GM21360 (cell line): ENCODE data around the gene PPRC1.

Experiments
- ATAC-seq: cut with Tn5 transposase; IDR thresholded peaks from one replicate; pipeline ENCODE4 v1.9.1; 2021; ENCODE audit warnings: mild to moderate bottlenecking, moderate library complexity; ENCODE audit not compliant: unreplicated experiment

The PPRC1 gene

DNA sequence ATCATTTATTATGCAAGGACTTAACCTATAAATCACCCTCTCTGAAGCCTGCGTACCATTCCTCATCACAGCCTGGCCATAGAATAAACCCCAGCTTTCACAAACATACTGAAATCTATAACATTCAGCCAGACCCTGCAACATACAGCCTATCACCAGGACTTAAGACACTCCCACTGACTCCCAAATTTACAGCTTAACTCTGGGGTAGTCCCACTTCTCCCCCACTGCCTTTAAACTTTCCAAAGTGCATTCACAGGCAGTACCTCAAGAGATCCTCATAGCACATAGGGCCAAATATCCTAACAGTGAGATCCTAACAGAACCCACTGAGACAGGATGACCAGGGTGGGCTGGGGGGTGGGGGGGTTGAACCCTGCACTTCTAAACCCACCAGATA lies 16.2 kb upstream of the PPRC1 start:
- ATAC-seq, result no peak

DNA sequence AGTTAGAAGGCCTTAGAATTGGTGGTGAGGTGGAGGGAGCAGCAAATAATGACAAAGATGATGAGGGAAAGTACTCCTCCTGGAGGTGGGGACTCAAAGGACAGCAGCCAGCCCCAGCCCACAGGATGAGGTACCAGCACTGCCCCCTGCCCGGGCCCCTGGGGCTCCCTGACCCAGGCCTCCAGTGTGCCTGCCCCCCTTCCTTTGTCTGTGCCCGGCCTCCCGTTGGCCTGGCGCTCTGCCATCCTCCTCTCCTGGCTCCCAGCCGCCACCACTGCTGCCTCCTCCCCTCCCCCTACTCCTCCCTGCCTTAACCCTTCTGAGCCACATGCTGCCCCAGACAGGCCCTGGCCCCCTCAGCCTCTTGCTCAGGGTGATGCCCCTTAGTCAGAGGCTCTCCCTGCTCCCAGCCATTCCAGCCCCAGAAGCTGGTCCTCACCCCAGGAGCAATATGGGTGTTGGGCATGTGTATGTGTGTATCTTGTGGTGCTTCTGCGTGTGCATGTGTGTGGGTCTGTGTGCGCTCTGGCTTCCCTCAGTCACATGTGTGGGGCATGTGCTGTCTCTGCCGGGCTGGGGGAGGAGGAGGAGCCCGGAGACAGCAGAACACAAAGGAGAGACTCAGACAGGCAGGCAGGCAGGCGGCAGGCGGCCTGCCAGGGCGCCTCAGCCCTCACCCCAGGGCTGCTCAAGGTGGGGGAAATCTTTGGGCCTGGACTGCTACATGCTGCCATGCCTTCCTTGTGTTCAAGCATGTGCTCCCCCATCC lies 15.3 kb upstream of the PPRC1 start:
- no peak for ATAC-seq

DNA sequence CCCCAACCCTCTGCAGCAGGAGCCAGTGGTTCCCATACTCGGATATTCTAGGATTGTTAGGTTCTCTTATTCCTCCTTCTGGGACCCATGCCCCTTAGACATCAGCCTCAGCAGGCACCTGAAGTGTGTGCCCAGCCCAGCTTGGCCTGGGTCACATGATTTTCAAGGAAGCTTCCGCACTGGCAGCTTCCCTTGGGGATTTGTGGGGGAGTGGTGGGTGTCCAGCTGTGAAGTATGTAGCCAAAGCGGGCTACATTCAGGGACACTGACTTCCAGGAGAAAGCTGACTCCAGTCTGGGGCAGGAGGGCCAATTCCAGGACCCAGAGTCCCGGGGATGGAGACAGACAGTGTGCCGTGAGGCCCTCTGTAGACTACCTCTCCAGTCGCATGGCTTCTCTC lies 14.0 kb upstream of the PPRC1 start:
- ATAC-seq, result no peak

- ATAC-seq, result no peak
Observed at GRCh38 chr10:102119417-102120141, 13.3 kb upstream of the PPRC1 start.

- peak; percentile 54 for ATAC-seq
Observed at GRCh38 chr10:102120142-102120990, 12.5 kb upstream of the PPRC1 start, which contains the start of gene LDB1. Gene LDB1 (minus strand): TSS chr10:102120368. CDS start chr10:102120110, 258 bp downstream.

- no peak for ATAC-seq
Observed at GRCh38 chr10:102120991-102121738, 11.7 kb upstream of the PPRC1 start.

DNA sequence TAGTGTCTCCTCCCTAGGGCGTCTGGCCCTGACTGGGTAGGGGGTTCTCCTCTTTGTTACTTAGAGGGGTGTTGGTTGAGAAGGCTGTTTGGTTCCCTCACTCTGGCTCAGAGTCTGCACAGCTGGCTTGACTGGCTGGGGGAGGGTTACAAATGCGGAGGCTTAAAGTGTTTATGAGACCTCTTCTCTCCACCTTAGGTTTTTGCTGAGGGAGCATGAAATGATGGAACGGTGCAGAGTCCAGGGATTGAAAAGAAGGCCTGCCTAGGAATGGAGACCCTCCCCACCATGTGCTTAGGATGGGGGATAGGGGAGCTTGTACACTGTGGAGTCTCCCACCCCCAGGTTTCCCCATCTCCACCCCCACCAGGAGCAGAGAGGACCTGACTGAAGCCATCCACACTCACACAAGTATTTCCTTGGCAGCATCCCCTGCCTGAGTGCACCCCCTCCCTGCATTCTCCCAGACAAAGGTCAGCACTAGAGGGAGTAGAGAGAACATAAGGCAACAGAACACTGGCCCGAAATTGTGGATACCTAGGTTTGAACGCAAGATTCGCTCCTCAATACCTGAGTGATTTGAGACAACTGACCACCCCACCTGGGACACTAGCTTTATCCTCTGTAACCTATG lies 11.0 kb upstream of the PPRC1 start:
- ATAC-seq, result no peak

DNA sequence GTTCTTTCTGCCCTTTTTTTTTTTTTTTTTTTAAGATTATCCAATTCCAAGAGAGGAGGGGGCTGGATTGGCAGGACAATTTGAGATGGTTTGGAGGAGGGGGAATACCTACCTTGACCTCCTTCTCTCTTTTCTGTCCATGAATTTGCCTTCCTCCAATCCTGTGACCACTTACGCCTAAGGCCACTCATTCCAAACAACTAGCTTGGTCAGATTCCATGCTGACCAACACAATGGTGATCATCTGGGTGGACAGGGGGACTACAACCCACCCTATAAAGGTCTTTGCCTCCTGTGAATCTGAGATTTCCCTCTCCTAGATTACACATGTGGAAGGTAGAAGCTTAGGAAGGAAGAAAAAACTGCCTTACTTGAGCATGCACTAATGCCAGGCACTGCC lies 10.4 kb upstream of the PPRC1 start:
- ATAC-seq, result no peak

GRCh38 chr10:102123223-102123622 lies 9.6 kb upstream of the PPRC1 start:
- ATAC-seq, result no peak

GRCh38 chr10:102131286-102132170 lies 1.3 kb upstream of the PPRC1 start:
- ATAC-seq, result no peak

DNA sequence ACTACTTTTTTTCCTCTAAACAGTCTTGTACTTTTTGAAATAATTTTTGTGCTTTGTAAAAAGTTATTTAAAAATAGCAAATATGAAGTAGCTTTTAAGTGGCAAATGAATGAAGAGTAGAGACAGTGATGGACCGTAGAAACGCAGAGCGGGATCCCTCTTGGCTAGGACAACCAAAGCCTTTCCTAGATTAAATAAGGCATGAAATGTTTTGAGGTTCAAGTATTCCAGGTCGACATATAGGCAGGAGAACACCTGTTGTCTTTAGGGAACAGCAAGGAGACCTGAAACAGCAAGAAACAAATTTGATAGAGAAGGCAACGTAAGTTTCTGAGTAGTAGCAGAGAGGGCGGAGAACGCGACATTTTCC lies 662 bp upstream of the PPRC1 start:
- ATAC-seq, result no peak

GRCh38 chr10:102133373-102134195 lies 744 bp downstream of the PPRC1 start:
- peak; percentile 12 for ATAC-seq

- ATAC-seq, result no peak
Observed at GRCh38 chr10:102134416-102134815, 1.6 kb downstream of the PPRC1 start.

- ATAC-seq, result no peak
Observed at GRCh38 chr10:102135956-102136526, 3.2 kb downstream of the PPRC1 start.

- ATAC-seq, result no peak
Observed at GRCh38 chr10:102139281-102140110, 6.7 kb downstream of the PPRC1 start.

GRCh38 chr10:102140218-102140617 lies 7.4 kb downstream of the PPRC1 start:
- ATAC-seq, result no peak

DNA sequence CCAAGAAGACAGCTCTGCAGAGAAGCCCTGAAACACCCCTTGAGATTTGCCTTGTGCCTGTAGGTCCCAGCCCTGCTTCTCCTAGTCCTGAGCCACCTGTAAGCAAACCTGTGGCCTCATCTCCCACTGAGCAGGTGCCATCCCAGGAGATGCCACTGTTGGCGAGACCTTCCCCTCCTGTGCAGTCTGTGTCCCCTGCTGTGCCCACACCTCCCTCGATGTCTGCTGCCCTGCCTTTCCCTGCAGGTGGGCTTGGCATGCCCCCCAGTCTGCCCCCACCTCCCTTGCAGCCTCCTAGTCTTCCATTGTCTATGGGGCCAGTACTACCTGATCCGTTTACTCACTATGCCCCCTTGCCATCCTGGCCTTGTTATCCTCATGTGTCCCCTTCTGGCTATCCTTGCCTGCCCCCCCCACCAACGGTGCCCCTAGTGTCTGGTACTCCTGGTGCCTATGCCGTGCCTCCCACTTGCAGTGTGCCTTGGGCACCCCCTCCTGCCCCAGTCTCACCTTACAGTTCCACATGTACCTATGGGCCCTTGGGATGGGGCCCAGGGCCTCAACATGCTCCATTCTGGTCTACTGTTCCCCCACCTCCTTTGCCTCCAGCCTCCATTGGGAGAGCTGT lies 8.2 kb downstream of the PPRC1 start:
- ATAC-seq, result no peak
